ENCODE data around the gene AGPAT4. TPM values are rescaled to one million over a fixed set of nuclear protein-coding genes. Genes with fewer than 3 reads are reported as not detected.

The AGPAT4 gene
- total and polyA plus RNA-seq, 2 of the 4 experiments (the other 2 are of a cell fraction): 3.6 to 3.8 TPM

GRCh38 chr6:161270116-161270515, 3.7 kb downstream of the AGPAT4 start:
- intact Hi-C loops (cut with micrococcal nuclease): loop anchor here (5.0 kb wide), 2 partner anchors 168 to 298 kb away; no protein-coding TSS in a partner anchor
- CTCF ChIA-PET: no interaction called here
- H4K20me1 ChIP-seq (ENCODE audit: insufficient read depth, low read length): no peaks in the 10 kb centered on the region

More at GRCh38 chr6:161270116-161270515, 3.7 kb downstream of the AGPAT4 start:
- BruUV-seq (replicated peaks): no TSS peak
- TF ChIP-seq SMC3 (IDR thresholded peaks at IDR 0.05; ENCODE audit: low read depth, low read length) (no peak), RFX5 (IDR thresholded peaks at IDR 0.05; ENCODE audit: low read depth, low read length) (no peak), BHLHE40 (IDR thresholded peaks at IDR 0.05; ENCODE audit: low read depth, low read length) (no peak), CHD1 (IDR thresholded peaks at IDR 0.05; ENCODE audit: low read depth, low read length) (no peak), USF2 (IDR thresholded peaks at IDR 0.05; ENCODE audit: low read depth, low read length) (no peak), RAD21 (IDR thresholded peaks at IDR 0.05; ENCODE audit: low read length) (no peak), MAZ (IDR thresholded peaks at IDR 0.05; ENCODE audit: borderline replicate concordance, low read depth, low read length) (no peak), ELK1 (IDR thresholded peaks at IDR 0.05; ENCODE audit: borderline replicate concordance, low read depth, low read length) (no peak), MAFK (IDR thresholded peaks at IDR 0.05; ENCODE audit: low read depth, low read length) (no peak), CEBPB (IDR thresholded peaks at IDR 0.05; ENCODE audit: low read depth, low read length) (no peak), FOS (IDR thresholded peaks at IDR 0.05; ENCODE audit: low read depth, low read length) (no peak), RCOR1 (IDR thresholded peaks at IDR 0.05; ENCODE audit: insufficient replicate concordance, low read length) (no peak), NFE2L2 (IDR thresholded peaks at IDR 0.05; ENCODE audit: low read depth, low read length) (no peak), POLR2A (IDR thresholded peaks at IDR 0.05; ENCODE audit: low read depth, low read length) (no peak), CTCF (conservative IDR thresholded peaks at IDR 0.05; ENCODE audit: low read depth, low read length) (no peak), MXI1 (IDR thresholded peaks at IDR 0.05; ENCODE audit: borderline replicate concordance, low read depth, low read length) (no peak)
- no peak overlapping the region for H2AFZ ChIP-seq (replicated peaks; ENCODE audit: low read length, poor library complexity)
- POLR2A ChIA-PET (ENCODE audit: unreplicated experiment): no interaction called here
- no peak overlapping the region for H3K4me3 ChIP-seq (ENCODE audit: insufficient read depth, low read depth, low read length)
- dilution Hi-C loops (cut with HindIII; ENCODE audit: low sequenced_read_pairs, unreplicated experiment) (no loop called here), in situ Hi-C loops (cut with MboI; ENCODE audit: low sequenced_read_pairs) (loop anchor here (10.0 to 25.0 kb wide), 2 partner anchors 105 to 283 kb away; partner anchors contain the start of gene MAP3K4)
- no peak overlapping the region for H4K8ac ChIP-seq (ENCODE audit: low read depth in 2 of 2, low read length in 2 of 2)
- peaks cover 4% of the 10 kb centered on the region for H3K9me1 ChIP-seq (ENCODE audit: insufficient read depth, low read length)
- H2AK9ac ChIP-seq (replicated peaks; ENCODE audit: low read depth, low read length, poor library complexity): no peak overlapping the region
- H3K4me2 ChIP-seq (ENCODE audit: low read depth, low read length): no peak overlapping the region
- no peak overlapping the region for H3K14ac ChIP-seq (replicated peaks; ENCODE audit: low read depth, low read length)
- H4K91ac ChIP-seq (ENCODE audit: insufficient read depth, low read depth, low read length): no peak overlapping the region
- H2BK20ac ChIP-seq (ENCODE audit: low read depth, low read length): no peak overlapping the region
- DNase-seq (no peak), ATAC-seq (ENCODE audit: low read depth) (no peak)
- H3K9me3 ChIP-seq (ENCODE audit: control insufficient read depth, insufficient read depth, low read length): no peaks in the 10 kb centered on the region
- peaks cover 2% of the 10 kb centered on the region; the same call in 1 of the 2 replicates for H3K36me3 ChIP-seq (ENCODE audit: control insufficient read depth, insufficient read depth, low read length)
- H3K4me1 ChIP-seq (ENCODE audit: control insufficient read depth, insufficient read depth, low read length): peaks cover 3% of the 10 kb centered on the region
- H2BK5ac ChIP-seq (ENCODE audit: low read depth, low read length, poor library complexity, severe bottlenecking): no peak overlapping the region
- H3K27me3 ChIP-seq (ENCODE audit: control insufficient read depth, insufficient read depth, low read length): no peaks in the 10 kb centered on the region
- no peak overlapping the region for H3K18ac ChIP-seq (ENCODE audit: low read depth, low read length)
- H2BK120ac ChIP-seq (ENCODE audit: low read depth, low read length): no peak overlapping the region
- H3K9ac ChIP-seq (ENCODE audit: low read depth, low read length): no peak overlapping the region
- H3K27ac ChIP-seq (ENCODE audit: insufficient read depth, low read length): no peak overlapping the region
- H3K56ac ChIP-seq (ENCODE audit: extremely low read depth, insufficient read depth, low read length): no peak overlapping the region
- H2AK5ac ChIP-seq (ENCODE audit: low read depth, low read length): no peak overlapping the region
- no peak overlapping the region for H3K23ac ChIP-seq (ENCODE audit: low read depth, low read length)
- peaks cover 3 to 30% of the 10 kb centered on the region in 2 experiments; a peak in 2 of 4 replicates for H3K79me1 ChIP-seq (ENCODE audit: low read depth in 1 of 2, low read length in 2 of 2)
- H3K4ac ChIP-seq (ENCODE audit: low read depth, low read length): no peak overlapping the region
- no peak overlapping the region for H4K5ac ChIP-seq (ENCODE audit: low read depth, low read length)
- 100% methylated on average over 1 of the region's 5 CpGs; no CpG with 5 or more reads in 1 of the 2 experiments for WGBS, 2 experiments (ENCODE audit: extremely low coverage in 2 of 2, insufficient read length in 1 of 2)
- no peak overlapping the region for H2BK15ac ChIP-seq (ENCODE audit: low read depth, low read length)
